HG03442 (cell line): ENCODE results near the gene PKNOX2.

Experiments used
- ATAC-seq: cut with Tn5 transposase; IDR thresholded peaks from one replicate; pipeline ENCODE4 v1.9.1; 2021; ENCODE audit warnings: mild to moderate bottlenecking, moderate library complexity; ENCODE audit not compliant: unreplicated experiment

The PKNOX2 gene, protein sequence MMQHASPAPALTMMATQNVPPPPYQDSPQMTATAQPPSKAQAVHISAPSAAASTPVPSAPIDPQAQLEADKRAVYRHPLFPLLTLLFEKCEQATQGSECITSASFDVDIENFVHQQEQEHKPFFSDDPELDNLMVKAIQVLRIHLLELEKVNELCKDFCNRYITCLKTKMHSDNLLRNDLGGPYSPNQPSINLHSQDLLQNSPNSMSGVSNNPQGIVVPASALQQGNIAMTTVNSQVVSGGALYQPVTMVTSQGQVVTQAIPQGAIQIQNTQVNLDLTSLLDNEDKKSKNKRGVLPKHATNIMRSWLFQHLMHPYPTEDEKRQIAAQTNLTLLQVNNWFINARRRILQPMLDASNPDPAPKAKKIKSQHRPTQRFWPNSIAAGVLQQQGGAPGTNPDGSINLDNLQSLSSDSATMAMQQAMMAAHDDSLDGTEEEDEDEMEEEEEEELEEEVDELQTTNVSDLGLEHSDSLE

GRCh38 chr11:125164422-125165110, at the start of gene PKNOX2:
Gene PKNOX2 (plus strand): TSS chr11:125164751. CDS start chr11:125351306, 186,555 bp downstream.
- ATAC-seq: no peak

- ATAC-seq: no peak
Measured at GRCh38 chr11:125117429-125117828, 47.1 kb upstream of the PKNOX2 start.

DNA sequence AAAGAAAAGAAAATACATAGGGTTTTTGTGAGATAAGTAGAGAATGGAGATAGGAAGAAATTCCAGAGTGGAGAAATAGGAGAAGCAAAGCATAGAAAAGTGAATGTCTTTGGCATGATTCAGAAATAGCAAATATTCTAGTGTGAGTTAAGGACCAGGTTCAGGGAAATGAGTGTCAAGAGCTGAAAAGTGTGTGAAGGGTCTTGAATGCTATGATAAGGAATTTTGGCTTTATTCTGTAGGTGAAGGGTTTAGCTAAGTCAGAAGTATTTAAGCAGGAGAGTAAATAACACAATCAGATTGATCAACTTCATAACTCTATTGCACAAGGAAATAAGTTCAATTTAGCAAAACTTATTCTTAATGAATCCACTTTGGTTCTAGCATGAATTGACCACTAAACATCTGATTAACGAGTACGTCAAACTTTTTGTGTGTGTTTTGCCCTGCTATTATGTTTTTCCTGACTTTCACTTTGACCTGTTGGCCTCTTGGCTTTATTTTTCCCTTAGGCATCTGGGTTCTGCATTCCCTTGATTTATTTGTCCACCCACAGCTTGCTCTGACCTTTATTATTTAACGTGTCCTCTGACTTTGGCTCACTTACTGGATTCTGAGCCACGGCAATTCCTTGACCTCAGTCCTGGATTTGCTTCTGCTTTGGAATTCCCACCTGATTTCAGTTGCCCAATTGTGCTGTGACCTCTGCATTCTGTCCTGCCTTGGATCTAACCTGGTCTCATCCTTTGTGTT, 41.2 kb upstream of the PKNOX2 start:
- ATAC-seq: no peak

DNA sequence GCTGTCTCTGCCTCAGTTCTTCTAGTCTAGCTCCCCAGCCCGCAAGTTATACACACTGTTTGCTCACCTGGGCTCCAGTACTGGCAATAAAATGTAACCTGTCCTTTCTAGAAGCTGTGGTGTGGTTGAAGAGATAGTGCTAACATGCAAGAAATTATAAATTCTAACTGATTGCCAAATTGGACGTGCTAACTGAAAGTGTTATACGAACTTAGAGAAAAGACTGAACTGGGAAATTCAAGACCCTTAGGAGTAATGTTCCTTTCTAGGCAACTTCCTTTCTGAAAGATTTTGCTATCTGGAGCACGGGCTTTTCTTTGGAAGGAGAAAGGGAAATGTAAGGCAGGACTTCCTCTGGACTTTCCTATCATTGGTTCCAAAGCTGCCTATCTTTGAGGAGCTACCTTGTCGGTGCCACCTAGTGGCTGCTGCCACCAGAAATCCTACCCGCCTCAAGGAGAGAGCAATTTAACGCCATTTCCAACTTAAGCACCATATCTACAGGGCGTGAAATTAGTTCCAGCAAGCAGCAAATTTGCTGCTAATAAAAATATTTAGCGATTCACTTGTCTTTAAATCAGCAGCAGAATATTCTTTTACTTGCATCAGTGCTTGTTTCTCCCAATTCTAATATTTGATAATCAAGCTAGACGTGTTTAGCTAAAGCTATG, 40.5 kb upstream of the PKNOX2 start:
- no peak for ATAC-seq

- ATAC-seq: no peak
Measured at GRCh38 chr11:125124618-125124992, 39.9 kb upstream of the PKNOX2 start.

- ATAC-seq: no peak
Measured at GRCh38 chr11:125128450-125128849, 36.1 kb upstream of the PKNOX2 start.

GRCh38 chr11:125129316-125129993, 35.1 kb upstream of the PKNOX2 start:
- ATAC-seq: no peak

DNA sequence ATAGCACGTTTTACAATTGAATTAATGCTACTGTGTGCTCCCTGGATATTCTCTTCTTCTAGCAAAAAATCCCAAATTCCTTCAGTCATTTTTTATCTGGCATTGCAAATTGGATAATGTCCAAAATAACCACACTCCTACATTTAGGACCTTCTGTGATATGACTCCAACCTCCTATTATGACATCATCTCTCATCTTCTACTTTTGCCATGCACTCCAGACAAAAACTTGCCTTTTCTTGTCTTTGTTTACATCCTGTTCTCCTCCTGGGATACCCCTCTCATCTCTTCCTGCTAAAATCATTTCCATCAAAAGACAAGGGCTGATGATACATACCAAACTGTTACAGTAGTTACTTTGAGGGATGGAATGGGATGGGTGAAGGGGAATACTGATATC, 32.5 kb upstream of the PKNOX2 start:
- ATAC-seq: no peak

- ATAC-seq: no peak
Measured at GRCh38 chr11:125132596-125132995, 32.0 kb upstream of the PKNOX2 start.

DNA sequence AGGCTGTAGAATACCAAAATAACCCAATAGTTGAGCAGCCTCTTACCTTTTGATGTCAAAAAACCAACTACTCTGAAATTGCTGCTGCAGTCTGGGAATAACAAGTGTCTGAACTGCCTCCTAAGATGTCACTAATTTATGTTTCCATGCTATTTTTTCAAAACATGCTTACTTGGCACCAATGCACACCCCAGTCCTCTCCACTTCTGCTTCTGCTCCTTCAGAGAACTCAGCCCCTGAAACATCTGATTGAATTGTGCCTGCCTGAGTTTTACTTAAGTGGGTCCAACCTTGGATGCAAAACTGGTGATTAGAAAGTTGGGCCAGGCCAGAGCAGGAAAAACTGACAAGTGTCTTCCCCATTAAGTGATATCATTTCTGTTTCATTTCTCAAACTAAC, 28.6 kb upstream of the PKNOX2 start:
- no peak for ATAC-seq

DNA sequence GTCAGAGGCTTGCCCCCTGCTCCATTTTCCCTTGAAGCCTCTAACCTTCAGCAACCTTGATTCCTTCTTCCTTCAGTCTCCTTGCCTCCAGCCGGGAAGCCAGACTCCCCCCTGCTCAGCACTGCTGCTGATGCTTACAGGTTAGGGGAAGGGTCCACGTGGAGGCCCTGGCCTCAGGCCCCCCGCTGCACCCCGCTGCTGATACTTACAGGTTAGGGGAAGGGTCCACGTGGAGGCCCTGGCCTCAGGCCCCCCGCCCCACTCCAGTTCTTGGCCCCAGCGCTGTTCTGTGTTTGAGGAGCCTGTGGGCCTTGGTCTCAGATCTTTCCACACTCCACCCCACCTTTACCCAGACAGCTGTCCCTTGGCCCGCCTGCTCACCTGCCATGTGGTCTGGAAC, 25.6 kb upstream of the PKNOX2 start:
- no peak for ATAC-seq

GRCh38 chr11:125139778-125140177, 24.8 kb upstream of the PKNOX2 start:
- ATAC-seq: no peak

GRCh38 chr11:125140233-125140632, 24.3 kb upstream of the PKNOX2 start:
- ATAC-seq: no peak

DNA sequence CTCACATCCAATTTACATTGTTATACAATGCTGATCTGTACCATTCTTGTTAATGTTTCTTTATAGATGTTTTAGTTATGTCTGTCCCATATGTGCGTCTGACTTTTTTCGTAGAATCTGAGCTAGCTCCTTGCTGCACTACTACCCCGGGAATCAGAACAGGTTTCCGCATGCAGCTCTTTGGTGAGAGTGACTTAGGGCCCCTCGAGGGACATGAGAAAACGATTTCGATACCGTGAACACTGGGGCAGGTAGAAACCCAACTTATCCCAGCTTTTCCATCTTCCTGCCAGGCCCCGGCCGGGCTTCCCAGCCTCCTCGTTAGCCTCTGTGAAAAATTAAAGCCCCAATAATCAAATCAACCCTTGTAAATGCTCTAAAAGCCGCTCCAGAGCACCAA, 23.4 kb upstream of the PKNOX2 start:
- ATAC-seq: no peak

DNA sequence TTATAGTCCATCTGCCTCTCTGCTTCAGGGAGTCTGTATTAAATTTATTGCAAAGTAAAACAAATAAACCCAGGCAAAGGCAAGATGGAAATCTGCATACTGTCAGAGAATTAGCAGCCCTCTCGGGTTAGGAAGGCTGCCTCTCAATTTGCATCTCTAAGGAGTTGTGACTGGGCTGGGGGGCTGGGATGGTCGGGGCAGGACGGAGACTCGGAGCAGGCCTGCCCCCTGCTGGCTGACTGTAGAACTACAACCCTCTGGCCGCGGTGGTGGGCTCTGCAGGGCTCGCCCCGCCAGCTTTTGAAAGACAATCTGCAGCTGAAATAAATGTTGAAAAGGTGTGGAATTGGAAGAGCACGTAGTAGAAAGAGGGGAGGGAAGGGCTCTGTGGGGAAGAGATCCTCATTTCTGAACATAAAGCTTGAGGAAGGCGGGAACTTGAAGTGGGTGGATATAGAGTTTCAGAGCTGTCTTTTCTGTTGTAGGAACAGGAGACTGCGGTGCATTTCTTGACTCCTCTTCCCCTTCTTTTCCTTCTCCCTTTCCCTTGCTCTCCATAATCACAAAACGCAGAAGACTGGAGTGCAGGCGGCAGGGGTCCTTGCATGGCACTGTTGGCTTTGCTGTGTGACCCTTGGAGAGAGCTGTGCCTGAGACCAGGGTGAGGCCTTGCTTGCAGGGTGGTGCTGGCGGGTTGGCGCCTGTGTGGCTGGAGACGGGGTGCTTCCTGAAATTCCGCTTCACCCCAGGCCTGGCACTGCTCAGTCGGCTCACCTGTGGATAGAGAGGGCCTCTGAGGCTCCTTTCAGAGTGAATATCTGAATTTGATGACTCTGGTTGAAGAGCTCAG, 22.6 kb upstream of the PKNOX2 start:
- peak; percentile 64 for ATAC-seq

DNA sequence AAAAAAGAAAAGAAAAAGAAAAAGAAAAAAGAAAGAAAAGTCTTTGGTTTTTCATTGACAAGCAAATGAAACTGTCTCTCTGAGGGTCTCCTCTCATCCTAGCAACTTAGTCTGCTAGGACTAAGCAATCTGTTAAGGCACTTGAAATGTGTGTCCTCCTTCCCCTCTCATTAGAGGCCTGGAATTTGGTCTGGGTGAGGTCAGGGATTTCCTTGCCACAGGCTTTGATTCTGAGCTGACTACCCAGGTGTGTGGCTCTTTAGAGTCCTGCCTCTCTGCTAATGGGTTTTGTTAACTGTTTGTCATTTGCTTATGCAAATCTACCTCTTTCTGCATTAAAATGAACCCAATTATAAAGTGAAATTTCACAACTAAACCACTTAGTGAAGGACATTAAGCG, 18.3 kb upstream of the PKNOX2 start:
- ATAC-seq: no peak

GRCh38 chr11:125147280-125147679, 17.3 kb upstream of the PKNOX2 start:
- ATAC-seq: no peak

DNA sequence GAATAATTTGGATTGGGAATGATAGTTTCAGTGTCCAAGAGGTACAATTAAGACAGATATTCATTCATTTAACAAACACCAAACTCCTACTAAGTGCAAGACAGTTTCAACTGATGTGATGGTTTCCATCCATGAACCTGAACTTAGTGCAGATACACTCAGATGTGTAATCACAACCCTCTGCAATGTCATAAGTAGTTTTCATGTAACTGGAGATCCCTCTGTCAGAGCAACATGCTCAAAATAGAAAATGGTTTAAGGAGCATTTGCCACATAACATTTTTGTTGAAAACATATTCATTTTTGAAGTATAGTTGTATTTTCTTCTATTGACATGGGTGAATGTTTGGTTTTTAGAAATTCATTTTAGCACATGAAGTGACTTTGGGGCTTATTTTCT, 16.5 kb upstream of the PKNOX2 start:
- no peak for ATAC-seq

- no peak for ATAC-seq
Measured at GRCh38 chr11:125148743-125149142, 15.8 kb upstream of the PKNOX2 start.

DNA sequence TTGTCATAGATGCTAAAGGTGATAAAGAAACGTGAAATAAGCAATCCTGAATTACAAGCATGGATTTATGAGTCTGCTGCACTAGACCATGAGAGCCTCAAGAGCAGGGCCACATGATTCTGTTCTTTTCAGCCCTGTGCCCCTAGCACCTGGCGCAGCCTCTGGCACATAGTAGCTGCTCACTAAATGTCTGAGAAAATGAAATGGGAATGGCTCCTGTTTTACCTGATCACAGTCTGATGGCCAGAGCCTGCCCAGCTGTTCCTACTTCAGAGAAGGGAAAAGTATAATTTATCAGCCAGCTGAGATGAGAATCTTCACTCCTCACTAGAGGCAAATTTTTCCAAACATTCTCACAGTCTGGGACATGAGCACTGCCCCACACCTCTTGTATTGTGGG, 10.7 kb upstream of the PKNOX2 start:
- no peak for ATAC-seq
